Gastrocnemius medialis (tissue), 4 donors: ENCODE data around the gene MAP9.

ENCODE experiments used
- CTCF ChIP-seq, 5 experiments: fragments of 450-650 bp in 3 of 5; fragments of 200-600 bp in 2 of 5; sonication (generic) in 2 of 5; IDR thresholded peaks in 4 of 5; conservative IDR thresholded peaks in 1 of 5; 1 replicate in 4 of 5; 2 replicates in 1 of 5; pipeline ENCODE4 v1.5.1; 2016 to 2019; ENCODE audit warnings: antibody characterized with exemption in 5 of 5, mild to moderate bottlenecking in 3 of 5, moderate library complexity in 3 of 5
- POLR2A ChIP-seq, 2 donors: fragments of 450-650 bp; IDR thresholded peaks; one replicate each; pipeline ENCODE4 v1.6.1; 2017; ENCODE audit warnings: antibody characterized with exemption in 2 of 2, mild to moderate bottlenecking in 2 of 2, moderate library complexity in 2 of 2

DNA sequence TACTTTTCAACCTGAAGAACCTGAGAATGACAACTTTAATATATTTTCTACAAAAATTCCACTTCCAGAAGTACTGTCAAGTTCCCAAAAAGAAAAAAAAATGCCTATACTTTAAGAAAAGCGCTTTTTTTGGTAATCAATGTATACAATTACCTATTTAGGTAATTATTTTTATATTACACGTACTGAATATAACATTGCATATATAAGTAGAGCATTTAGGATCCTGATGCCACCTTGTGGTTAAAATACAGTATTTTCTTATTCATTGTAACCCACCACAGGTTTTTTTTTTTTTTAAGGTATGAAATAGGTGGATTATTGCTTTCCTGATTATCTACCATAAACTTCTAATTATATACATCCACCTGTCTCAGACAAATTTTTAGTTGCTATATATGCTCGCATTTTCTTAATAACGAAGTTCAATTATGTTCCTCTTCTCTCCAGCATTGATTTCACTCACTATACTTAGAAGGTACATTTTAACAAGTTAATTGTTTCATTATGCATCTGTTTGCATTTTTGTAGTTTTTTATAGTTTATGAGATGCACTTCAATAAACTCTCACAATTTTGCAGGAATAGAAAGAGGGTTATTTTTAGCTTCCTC lies 5.2 kb downstream of the MAP9 start:
- TF ChIP-seq POLR2A (IDR thresholded peaks at IDR 0.05) (no peak), CTCF (IDR thresholded peaks at IDR 0.05 in 4 of 5, conservative IDR thresholded peaks at IDR 0.05 in 1 of 5) (peak in 2 of 5 experiments; percentile 39 to 41)
